Measurements from ENCODE around the gene FAM120A.

The FAM120A gene

GRCh38 chr9:93501406-93501805 lies 49.9 kb downstream of the FAM120A start:
- no peak for TF ChIP-seq SIN3A (IDR thresholded peaks at IDR 0.05; ENCODE audit: borderline replicate concordance, insufficient read depth, low read length)
- TF ChIP-seq REST (IDR thresholded peaks at IDR 0.05; ENCODE audit: insufficient read depth in 1 of 2, low read depth in 2 of 2, low read length in 2 of 2): no peak
- TF ChIP-seq TAF1 (IDR thresholded peaks at IDR 0.05; ENCODE audit: borderline replicate concordance, insufficient read depth, low read length): no peak
- no peak for TF ChIP-seq FOXP2 (optimal IDR thresholded peaks at IDR 0.05; ENCODE audit: borderline replicate concordance, extremely low read depth, extremely low read length, insufficient read depth)
- no peak for TF ChIP-seq POLR2AphosphoS5 (IDR thresholded peaks at IDR 0.05; ENCODE audit: low read depth, low read length)

GRCh38 chr9:93503381-93503780 lies 51.9 kb downstream of the FAM120A start:
- TF ChIP-seq REST (IDR thresholded peaks at IDR 0.05; ENCODE audit: insufficient read depth in 1 of 2, low read depth in 2 of 2, low read length in 2 of 2): no peak
- TF ChIP-seq TAF1 (IDR thresholded peaks at IDR 0.05; ENCODE audit: borderline replicate concordance, insufficient read depth, low read length): no peak
- no peak for TF ChIP-seq POLR2AphosphoS5 (IDR thresholded peaks at IDR 0.05; ENCODE audit: low read depth, low read length)
- TF ChIP-seq FOXP2 (optimal IDR thresholded peaks at IDR 0.05; ENCODE audit: borderline replicate concordance, extremely low read depth, extremely low read length, insufficient read depth): no peak
- no peak for TF ChIP-seq SIN3A (IDR thresholded peaks at IDR 0.05; ENCODE audit: borderline replicate concordance, insufficient read depth, low read length)

- no peak for TF ChIP-seq TAF1 (IDR thresholded peaks at IDR 0.05; ENCODE audit: borderline replicate concordance, insufficient read depth, low read length)
- TF ChIP-seq POLR2AphosphoS5 (IDR thresholded peaks at IDR 0.05; ENCODE audit: low read depth, low read length): no peak
- TF ChIP-seq FOXP2 (optimal IDR thresholded peaks at IDR 0.05; ENCODE audit: borderline replicate concordance, extremely low read depth, extremely low read length, insufficient read depth): no peak
- no peak for TF ChIP-seq REST (IDR thresholded peaks at IDR 0.05; ENCODE audit: insufficient read depth in 1 of 2, low read depth in 2 of 2, low read length in 2 of 2)
- TF ChIP-seq SIN3A (IDR thresholded peaks at IDR 0.05; ENCODE audit: borderline replicate concordance, insufficient read depth, low read length): no peak
Measured at GRCh38 chr9:93505541-93506132, 54.2 kb downstream of the FAM120A start.

- TF ChIP-seq SIN3A (IDR thresholded peaks at IDR 0.05; ENCODE audit: borderline replicate concordance, insufficient read depth, low read length) (no peak), TAF1 (IDR thresholded peaks at IDR 0.05; ENCODE audit: borderline replicate concordance, insufficient read depth, low read length) (no peak), REST (IDR thresholded peaks at IDR 0.05; ENCODE audit: insufficient read depth in 1 of 2, low read depth in 2 of 2, low read length in 2 of 2) (no peak), POLR2AphosphoS5 (IDR thresholded peaks at IDR 0.05; ENCODE audit: low read depth, low read length) (no peak), FOXP2 (optimal IDR thresholded peaks at IDR 0.05; ENCODE audit: borderline replicate concordance, extremely low read depth, extremely low read length, insufficient read depth) (no peak)
Measured at GRCh38 chr9:93507768-93508167, 56.3 kb downstream of the FAM120A start.

Data from PFSK-1 (cell line).